ENCODE results near the gene VPS9D1.

The VPS9D1 gene

GRCh38 chr16:89657442-89658220, 63.1 kb downstream of the VPS9D1 start, which contains the start of the genes CHMP1A and SPATA33:
Gene CHMP1A (minus strand): TSS chr16:89657708. CDS start chr16:89657588, 120 bp downstream.
Gene SPATA33 (plus strand): TSS chr16:89657836. CDS start chr16:89657912, 76 bp downstream.
- DNase-seq: peak; percentile 68
